Right lobe of liver (tissue), 6 donors: ENCODE data around the gene CERS6. TPM values are rescaled to one million over a fixed set of nuclear protein-coding genes. Genes with fewer than 3 reads are reported as not detected.

Source experiments
- ATAC-seq, 4 donors: fragments of 200-7000 bp; cut with Tn5 transposase; one replicate each; pipeline ENCODE4 v1.9.1; 2020; ENCODE audit warnings: mild to moderate bottlenecking in 4 of 4, moderate library complexity in 4 of 4
- DNase-seq, 3 donors: peaks; one replicate each; pipeline ENCODE4 v3.0.0-alpha.2; 2020
- H3K27ac ChIP-seq, 3 donors: fragments of 200-600 bp; one replicate each; pipeline ENCODE4 v1.8.0; 2022
- H3K27me3 ChIP-seq, 2 donors: fragments of 200-600 bp; one replicate each; pipeline ENCODE4 v1.8.0; 2022
- H3K36me3 ChIP-seq, 4 donors: fragments of 200-600 bp; sonication (generic) in 1 of 4; one replicate each; pipeline versions ENCODE4 v1.5.1 to v1.8.0; 2017 to 2022; ENCODE audit warnings: control low read depth in 1 of 4
- H3K4me1 ChIP-seq, 4 donors: fragments of 200-600 bp; sonication (generic) in 1 of 4; one replicate each; pipeline versions ENCODE4 v1.5.1 to v1.8.0; 2017 to 2022; ENCODE audit warnings: control low read depth in 1 of 4
- H3K4me3 ChIP-seq, 3 donors: fragments of 200-600 bp; one replicate each; pipeline ENCODE4 v1.8.0; 2022
- H3K9me3 ChIP-seq, 4 donors: fragments of 200-600 bp; sonication (generic) in 1 of 4; one replicate each; pipeline versions ENCODE4 v1.5.1 to v1.8.0; 2017 to 2022; ENCODE audit warnings: control low read depth in 1 of 4
- CTCF ChIP-seq, 4 donors: fragments of 200-600 bp in 3 of 4; fragments of 450-650 bp in 1 of 4; IDR thresholded peaks; one replicate each; pipeline versions ENCODE4 v1.5.1 to v1.8.0; 2016 to 2022; ENCODE audit warnings: antibody characterized with exemption in 4 of 4, mild to moderate bottlenecking in 2 of 4
- POLR2A ChIP-seq: fragments of 450-650 bp; IDR thresholded peaks from one replicate; pipeline ENCODE4 v1.6.1; 2017; ENCODE audit warnings: antibody characterized with exemption, mild to moderate bottlenecking
- WGBS: methylation state at CpG from one replicate; pipeline ENCODE4 v1.1.6; 2018; ENCODE audit warnings: low coverage, low lambda C conversion rate; ENCODE audit not compliant: insufficient coverage; ENCODE audit errors: missing lambda C conversion rate; 5-methylcytosine and 5-hydroxymethylcytosine counted together
- intact Hi-C, 2 donors: fragments of 100-400 bp; cut with DNase I; formaldehyde crosslinking; loops; one replicate each; pipeline versions ENCODE4 v1.11.2 to v1.14.1; 2022
- total RNA-seq, 6 experiments: library from RNA; depleted of rRNA in 2 of 6; stranded (reverse); fragments of >200 nt in 2 of 6; fragmentation: NEBNext Ultra II Directional in 3 of 6; extraction: Animal tissue kit (Norgen Biotek cat#: 25700) in 3 of 6; gene quantifications; one replicate each; pipeline versions ENCODE4 v1.1.0 to v1.2.4, GENCODE V29; 2016 to 2023
- donor health status: DM: no; HTN: yes; CAD: no.
- donor health status: DM: no; HTN: no; CAD: no.
- donor health status: DM: no; HTN: no; CAD: no.
- donor health status: DM: no; HTN: yes; CAD: no.
- donor health status: DM: no; HTN: yes; CAD: no.

Gene CERS6
- total RNA-seq, 6 experiments from 2014 or later = 10.4 to 30.1 (median 15.6) TPM

DNA sequence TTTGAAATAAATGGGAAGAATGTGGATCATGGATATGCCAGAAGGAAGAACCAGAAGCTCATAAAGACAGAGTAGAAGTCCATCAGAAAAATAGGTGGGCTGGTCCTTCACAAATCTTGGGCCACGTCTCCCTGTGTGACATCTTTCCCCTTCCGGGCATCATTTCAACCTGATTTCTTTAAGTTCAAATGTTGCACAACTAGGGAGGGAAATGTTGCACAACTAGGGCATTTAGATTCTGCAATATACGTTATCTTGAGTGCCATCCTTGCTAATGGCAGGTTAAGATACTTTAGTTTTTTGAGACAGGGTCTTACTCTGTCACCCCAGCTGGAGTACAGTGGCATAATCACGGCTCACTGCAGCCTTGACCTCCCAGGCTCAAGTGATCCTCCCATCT lies 129.6 kb downstream of the CERS6 start:
- Histone ChIP-seq H3K9me3 (no peaks in the 10 kb centered on the region), H3K27me3 (no peaks in the 10 kb centered on the region), H3K4me3 (no peak overlapping the region), H3K36me3 (no peaks in the 10 kb centered on the region), H3K4me1 (no peaks in the 10 kb centered on the region), H3K27ac (no peak overlapping the region)
- 53% methylated on average over 4 of the region's 4 CpGs for WGBS
- no peak for DNase-seq
- no peak for TF ChIP-seq POLR2A
- no peak for TF ChIP-seq CTCF (IDR thresholded peaks at IDR 0.05)
- ATAC-seq = no peak
- intact Hi-C loops = no loop called here

- H3K4me3 ChIP-seq = no peak overlapping the region
- no peaks in the 10 kb centered on the region for H3K27me3 ChIP-seq
- ATAC-seq (no peak), DNase-seq (no peak)
- TF ChIP-seq POLR2A = no peak
- TF ChIP-seq CTCF (IDR thresholded peaks at IDR 0.05) = no peak
- no peaks in the 10 kb centered on the region for H3K4me1 ChIP-seq
- H3K27ac ChIP-seq = no peak overlapping the region
- intact Hi-C loops = no loop called here
- no peaks in the 10 kb centered on the region for H3K36me3 ChIP-seq
- no peaks in the 10 kb centered on the region for H3K9me3 ChIP-seq
- WGBS = 92% methylated on average over 2 of the region's 2 CpGs
Measured at GRCh38 chr2:168587307-168587706, 131.2 kb downstream of the CERS6 start.

GRCh38 chr2:168589236-168590211 lies 133.5 kb downstream of the CERS6 start:
- H3K9me3 ChIP-seq = no peaks in the 10 kb centered on the region
- no peaks in the 10 kb centered on the region for H3K36me3 ChIP-seq
- H3K4me3 ChIP-seq = no peak overlapping the region
- no peaks in the 10 kb centered on the region for H3K4me1 ChIP-seq
- WGBS = 74% methylated on average over 5 of the region's 5 CpGs
- H3K27me3 ChIP-seq = no peaks in the 10 kb centered on the region
- no peak for TF ChIP-seq CTCF (IDR thresholded peaks at IDR 0.05)
- no peak for TF ChIP-seq POLR2A
- no peak for ATAC-seq
- no peak for DNase-seq
- intact Hi-C loops = no loop called here
- no peak overlapping the region for H3K27ac ChIP-seq

DNA sequence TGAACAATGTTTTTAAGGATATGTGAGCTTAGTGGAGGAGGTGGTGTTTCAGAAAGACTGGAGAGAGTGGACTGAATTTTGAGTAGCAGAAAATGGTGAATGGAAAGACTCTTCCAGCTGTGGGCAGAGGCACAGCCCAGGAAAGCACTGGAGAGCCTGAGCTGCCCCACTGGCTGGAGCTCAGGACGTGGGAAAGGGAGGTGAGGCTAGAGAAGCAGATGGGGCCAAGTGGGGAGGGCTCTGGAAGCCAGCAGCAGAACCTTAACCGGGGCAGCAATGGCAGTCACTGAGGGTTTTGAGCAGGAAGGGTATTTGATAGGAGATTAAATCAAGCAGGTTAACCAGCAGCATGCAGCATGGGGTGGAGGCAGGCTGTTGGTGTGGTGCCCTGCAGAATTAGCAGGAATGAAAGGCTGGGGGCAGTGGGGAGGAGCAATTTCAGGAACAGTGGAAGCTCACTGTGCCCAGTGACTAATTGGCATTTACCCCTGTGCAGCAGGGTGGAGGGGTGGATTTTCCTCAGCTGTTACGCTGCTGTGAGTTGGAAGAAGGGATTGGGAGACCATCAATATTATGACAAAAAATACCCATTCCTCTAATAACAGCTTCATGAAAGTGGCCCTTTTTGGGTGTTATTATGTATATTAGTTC lies 136.2 kb downstream of the CERS6 start:
- Histone ChIP-seq H3K4me3 (no peak overlapping the region), H3K4me1 (no peaks in the 10 kb centered on the region), H3K27ac (no peak overlapping the region), H3K27me3 (no peaks in the 10 kb centered on the region), H3K36me3 (no peaks in the 10 kb centered on the region), H3K9me3 (no peaks in the 10 kb centered on the region)
- 82% methylated on average over 3 of the region's 3 CpGs for WGBS
- TF ChIP-seq CTCF (IDR thresholded peaks at IDR 0.05) (no peak), POLR2A (no peak)
- ATAC-seq (no peak), DNase-seq (no peak)
- intact Hi-C loops = no loop called here
